ENCODE data around the gene SORBS2.

The SORBS2 gene

GRCh38 chr4:185774845-185775680 is 36.9 kb downstream of the SORBS2 start:
- peak; percentile 91 for DNase-seq (ENCODE audit: low read depth)

DNA sequence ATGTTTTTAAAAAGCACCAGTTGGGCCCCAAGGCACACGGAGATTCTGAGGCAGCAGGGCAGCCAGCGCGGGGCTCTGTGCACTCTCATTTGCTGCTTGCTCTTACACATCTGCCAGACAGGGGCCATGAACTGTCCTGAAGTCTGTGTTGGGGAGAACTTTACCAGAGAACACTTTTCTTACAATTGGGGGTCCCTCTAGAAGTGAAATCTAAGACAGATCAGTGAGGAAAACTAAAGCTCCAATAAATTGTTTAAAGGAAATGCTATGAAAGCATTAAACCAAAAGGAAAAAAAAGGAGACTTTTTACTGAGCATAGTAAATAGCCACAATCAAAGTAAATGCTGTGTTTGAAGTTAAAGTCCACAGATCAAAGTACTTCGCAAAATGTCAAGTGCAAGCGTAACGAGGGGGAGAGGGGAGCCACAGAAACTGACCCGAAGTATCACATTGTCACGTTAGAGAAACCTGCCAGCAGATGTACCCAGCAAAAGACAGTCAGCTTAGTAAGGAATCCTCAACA is 37.8 kb downstream of the SORBS2 start:
- no peak for DNase-seq (ENCODE audit: low read depth)

GRCh38 chr4:185773419-185773818 is 38.6 kb downstream of the SORBS2 start:
- no peak for DNase-seq (ENCODE audit: low read depth)

DNA sequence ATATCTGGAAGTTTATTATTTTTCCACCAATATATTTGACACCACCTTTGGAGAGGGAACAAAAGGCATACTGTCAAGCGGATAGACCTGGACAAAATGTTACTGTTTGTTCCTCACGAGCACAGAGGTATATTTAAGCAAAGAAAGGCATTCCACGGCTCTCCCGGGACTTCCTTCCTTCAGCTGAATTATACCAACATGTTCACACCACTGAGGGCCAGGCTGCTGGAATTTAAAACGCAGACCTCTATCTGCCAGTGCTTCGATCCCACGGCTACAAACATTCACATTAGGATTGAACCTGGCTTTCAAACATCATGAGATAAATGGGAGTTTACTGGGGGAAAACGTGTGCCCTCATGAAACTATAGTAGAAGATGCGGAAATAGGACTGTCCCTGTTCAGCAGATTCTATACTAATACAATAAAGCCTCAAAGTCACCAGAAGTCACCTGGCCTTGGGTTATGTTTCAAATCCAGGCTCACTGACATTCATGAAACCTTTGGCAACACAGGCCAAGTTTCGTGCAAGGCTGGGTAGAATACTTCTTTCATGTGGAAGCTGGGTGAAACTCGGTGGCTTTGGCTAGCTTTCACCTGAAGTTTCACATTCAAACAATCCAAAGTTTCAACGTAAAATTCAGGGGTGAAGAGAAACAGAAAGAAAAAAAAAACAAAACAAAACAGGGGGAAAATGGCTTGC is 39.5 kb downstream of the SORBS2 start:
- no peak for DNase-seq (ENCODE audit: low read depth)

- DNase-seq (ENCODE audit: low read depth): no peak
Measured at GRCh38 chr4:185771711-185772390, 40.1 kb downstream of the SORBS2 start.

- no peak for DNase-seq (ENCODE audit: low read depth)
Measured at GRCh38 chr4:185767528-185767927, 44.5 kb downstream of the SORBS2 start.

GRCh38 chr4:185764876-185765275 is 47.1 kb downstream of the SORBS2 start:
- no peak for DNase-seq (ENCODE audit: low read depth)

- DNase-seq (ENCODE audit: low read depth): no peak
Measured at GRCh38 chr4:185761352-185762235, 50.4 kb downstream of the SORBS2 start.

GRCh38 chr4:185758807-185759206 is 53.2 kb downstream of the SORBS2 start:
- no peak for DNase-seq (ENCODE audit: low read depth)

DNA sequence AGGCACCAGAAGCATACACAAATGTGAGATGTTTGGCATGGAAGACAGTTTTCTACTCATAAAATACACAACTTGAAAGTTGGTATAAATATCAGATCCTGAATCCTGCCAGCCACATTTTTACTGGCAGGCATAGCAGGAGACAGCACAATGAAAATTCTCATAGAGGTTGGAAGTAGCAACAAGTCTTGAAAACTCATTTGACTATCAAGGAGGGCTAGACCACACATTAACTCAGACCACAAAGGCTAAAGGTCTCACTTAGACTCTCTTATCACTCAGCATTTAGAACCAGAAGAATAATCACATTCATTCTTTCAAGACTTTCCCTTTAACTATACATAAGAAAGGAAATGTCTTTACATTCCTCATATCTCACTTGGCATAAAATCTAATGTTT is 56.5 kb downstream of the SORBS2 start:
- no peak for DNase-seq (ENCODE audit: low read depth)

DNA sequence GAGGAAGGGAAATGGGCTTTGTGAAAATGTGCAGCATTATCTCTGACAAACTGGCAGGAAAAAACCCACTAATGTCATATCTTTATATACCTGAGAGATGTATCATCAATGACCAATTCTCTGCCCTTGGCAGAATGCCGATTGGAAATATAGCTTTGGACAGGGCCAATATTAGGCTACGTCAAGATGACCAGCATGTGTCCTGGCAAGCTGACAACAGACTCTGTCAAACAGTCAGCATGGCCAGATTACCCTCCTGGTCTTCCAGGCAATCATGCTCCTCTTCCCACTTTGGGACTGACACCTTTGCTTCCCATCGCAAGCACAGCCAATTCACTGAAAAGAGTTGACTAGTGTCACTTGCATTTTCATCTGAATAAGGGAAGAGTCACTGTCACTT is 57.0 kb downstream of the SORBS2 start:
- no peak for DNase-seq (ENCODE audit: low read depth)

DNA sequence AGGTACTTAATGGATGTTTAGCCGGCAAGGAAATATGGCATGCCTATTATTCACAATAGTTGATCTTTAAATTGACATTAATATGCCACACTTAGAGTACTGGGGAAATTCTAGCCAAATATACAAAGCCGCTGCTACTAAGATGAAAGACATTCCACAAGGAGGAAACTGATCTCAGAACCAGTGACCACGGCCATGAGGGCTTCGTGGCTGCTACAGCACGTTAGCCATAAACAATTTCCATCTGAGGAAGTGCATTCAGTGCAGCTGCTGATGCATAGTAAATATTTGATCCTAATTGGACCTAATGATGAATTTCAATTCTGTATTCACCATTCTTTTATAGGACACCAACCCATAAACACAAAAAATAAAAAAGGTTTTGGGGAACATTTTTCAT is 59.1 kb downstream of the SORBS2 start:
- DNase-seq (ENCODE audit: low read depth): no peak

DNA sequence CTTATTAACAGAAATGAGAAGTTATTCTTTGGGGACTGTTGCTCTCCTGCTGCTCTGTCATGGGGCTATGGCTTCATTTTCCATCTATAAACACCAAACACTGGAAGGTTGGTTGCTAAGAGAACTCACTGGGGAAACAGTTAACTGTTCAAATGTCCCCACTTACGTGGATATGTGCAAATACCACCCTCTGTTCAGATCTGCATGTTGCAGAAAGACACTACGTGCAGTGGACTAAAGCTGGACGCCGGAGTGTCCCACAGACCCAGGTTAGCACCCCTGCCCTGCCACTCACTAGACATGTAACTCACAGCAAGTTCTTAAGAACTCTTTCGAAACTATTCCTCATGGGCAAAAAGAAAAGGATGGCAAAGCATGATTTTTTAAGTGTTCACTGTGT is 62.1 kb downstream of the SORBS2 start:
- no peak for DNase-seq (ENCODE audit: low read depth)

- DNase-seq (ENCODE audit: low read depth): no peak
Measured at GRCh38 chr4:185748901-185749390, 63.0 kb downstream of the SORBS2 start.

GRCh38 chr4:185745891-185746290 is 66.1 kb downstream of the SORBS2 start:
- DNase-seq (ENCODE audit: low read depth): no peak

DNA sequence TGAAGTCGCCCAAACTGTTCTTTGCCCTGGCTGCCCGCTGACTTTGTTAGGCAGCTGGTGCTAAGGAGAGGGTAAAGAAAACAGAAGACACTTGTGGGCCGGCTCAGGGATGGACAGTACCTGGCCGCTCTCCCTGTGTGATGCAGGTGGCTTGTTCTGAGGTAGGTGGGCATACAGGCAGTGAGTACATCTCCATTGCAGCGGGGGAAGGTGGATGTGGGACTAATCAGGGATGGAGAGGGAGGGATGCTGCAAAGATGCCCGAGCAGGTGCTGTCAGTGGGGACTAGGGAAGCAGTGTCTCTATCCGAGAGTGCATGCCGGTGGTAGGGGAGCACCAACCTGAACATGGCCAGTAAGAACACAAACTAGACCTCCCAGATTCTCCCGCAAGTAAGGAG is 67.0 kb downstream of the SORBS2 start:
- DNase-seq (ENCODE audit: low read depth): no peak

DNA sequence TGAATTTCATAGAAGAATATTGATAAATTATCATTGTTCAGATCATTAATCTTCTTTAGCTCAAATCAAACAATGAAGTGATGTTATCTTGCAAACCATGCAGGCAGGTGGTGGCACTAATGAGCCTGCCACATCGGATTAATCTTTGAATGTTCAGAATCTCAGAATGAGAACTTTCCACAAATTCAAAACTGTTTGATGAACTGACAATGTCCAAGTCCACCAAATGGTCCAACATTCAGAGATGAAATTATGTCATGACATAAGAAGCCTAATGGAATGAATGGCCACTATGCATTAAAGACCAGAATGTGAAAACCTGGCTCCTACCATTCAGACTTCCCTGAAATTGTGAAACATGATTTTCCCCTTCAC is 67.5 kb downstream of the SORBS2 start:
- no peak for DNase-seq (ENCODE audit: low read depth)

- no peak for DNase-seq (ENCODE audit: low read depth)
Measured at GRCh38 chr4:185743722-185744487, 68.1 kb downstream of the SORBS2 start.

GRCh38 chr4:185742766-185743165 is 69.2 kb downstream of the SORBS2 start:
- DNase-seq (ENCODE audit: low read depth): no peak

DNA sequence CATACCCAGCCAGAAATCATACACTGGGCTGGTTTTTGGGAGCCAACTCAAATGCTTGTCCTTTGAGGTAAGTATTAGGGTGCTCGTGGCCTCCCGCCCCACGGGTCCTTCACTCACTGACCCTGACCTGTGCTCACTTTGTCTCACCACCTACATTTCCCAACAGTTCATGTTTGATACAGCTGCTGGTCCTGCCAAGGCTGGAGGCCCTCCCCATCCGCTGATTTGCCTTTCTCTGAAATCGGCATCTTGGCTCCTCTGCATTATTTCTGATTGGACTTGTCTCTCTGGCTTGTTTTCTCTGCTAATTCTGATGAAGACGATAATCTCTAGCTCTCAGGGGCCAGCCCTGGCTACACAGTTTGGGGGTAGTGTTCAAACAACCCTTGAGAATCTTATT is 70.2 kb downstream of the SORBS2 start:
- no peak for DNase-seq (ENCODE audit: low read depth)

DNA sequence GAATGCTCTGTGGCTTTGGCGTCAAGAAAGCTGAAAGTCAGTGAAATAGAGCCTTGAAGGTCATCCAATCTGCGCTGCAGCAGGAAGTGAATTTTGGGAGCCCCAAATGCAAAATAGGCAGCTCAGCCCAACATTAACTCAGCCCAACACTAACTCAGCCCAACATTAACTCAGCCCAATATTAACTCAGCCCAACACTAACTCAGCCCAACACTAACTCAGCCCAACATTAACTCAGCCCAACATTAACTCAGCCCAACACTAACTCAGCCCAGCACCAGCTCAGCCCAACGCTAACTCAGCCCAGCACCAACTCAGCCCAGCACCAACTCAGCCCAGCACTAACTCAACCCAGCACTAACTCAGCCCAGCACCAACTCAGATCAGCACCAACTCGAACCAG is 71.5 kb downstream of the SORBS2 start:
- no peak for DNase-seq (ENCODE audit: low read depth)
